Activated CD4-positive, alpha-beta T cell treated with anti-CD3 and anti-CD28 coated beads, Interleukin-2, amount 50 U/mL, for 48 hours (primary cell): ENCODE data around the gene GLS.
"Not testable (repeated sequence)": the region's sequence is repeated elsewhere in the genome, so short reads cannot be mapped to it uniquely, and the experiment has no call there.

ENCODE experiments used
- DNase-seq, 2 experiments: peaks; one replicate each; pipeline ENCODE4 v3.0.0-alpha.2; 2020

Gene GLS

DNA sequence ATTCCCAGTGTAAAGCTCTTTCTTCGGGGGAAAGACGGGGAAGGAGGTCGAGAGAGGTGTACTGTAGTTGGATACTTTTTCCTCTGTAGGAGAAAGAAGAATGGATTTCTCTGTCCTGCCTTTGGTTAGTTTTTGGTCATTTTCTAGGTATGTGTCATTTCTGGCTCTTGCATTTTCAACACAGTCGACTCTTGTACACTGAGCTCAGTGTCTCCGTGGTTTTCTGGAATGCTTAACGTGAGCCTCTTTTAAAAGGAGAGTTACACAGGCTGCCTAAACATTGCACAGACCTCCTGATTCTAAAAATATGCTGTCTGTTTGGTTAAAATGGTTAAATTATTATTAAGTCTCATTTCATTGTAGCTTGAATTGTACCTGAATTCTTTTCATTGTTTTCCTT lies 21.8 kb upstream of the GLS start:
- DNase-seq, result no peak

GRCh38 chr2:190859347-190860297 lies 21.0 kb upstream of the GLS start:
- no peak for DNase-seq

GRCh38 chr2:190860985-190861680 lies 19.5 kb upstream of the GLS start:
- DNase-seq, result no peak

GRCh38 chr2:190862128-190862527 lies 18.5 kb upstream of the GLS start:
- DNase-seq, result not testable (repeated sequence)

- no peak for DNase-seq
Observed at GRCh38 chr2:190862571-190862991, 18.0 kb upstream of the GLS start.

DNA sequence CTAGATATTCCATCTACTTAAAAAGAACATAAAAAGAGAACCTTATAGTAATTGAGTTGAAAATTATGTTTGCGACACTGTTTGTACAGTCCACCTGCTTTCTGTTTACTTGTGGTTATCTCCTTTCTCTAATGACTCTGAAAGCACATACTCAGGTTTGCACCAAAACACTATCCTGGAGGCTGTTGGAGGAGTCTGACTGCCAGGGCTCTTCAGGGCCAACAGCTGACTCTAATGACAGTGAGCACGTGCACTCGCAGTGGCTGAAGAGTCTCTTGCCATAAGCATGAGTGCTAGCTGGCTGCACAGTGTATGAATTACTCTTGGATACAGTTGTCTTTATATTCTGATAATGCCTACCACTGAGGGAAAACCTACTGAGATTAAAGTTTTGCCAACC lies 16.7 kb upstream of the GLS start:
- no peak for DNase-seq

GRCh38 chr2:190864375-190864774 lies 16.2 kb upstream of the GLS start:
- no peak for DNase-seq

GRCh38 chr2:190867212-190867611 lies 13.4 kb upstream of the GLS start:
- DNase-seq, result no peak

- no peak for DNase-seq
Observed at GRCh38 chr2:190867832-190868231, 12.8 kb upstream of the GLS start.

- DNase-seq, result no peak
Observed at GRCh38 chr2:190869721-190870120, 10.9 kb upstream of the GLS start.

DNA sequence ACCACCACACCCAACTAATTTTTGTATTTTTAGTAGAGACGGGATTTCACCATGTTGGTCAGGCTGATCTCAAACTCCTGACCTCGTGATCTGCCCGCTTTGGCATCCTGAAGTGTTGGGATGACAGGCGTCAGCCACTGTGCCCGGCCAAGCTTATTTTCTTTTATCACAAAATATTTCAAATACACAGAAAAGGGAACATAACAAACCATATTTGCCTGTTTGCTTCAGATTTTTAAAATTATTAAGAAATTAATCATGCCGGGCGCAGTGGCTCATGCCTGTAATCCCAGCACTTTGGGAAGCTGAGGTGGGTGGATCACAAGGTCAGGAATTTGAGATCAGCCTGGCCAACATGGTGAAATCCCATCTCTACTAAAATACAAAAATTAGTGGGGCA lies 7.2 kb upstream of the GLS start:
- DNase-seq, result not testable (repeated sequence)

GRCh38 chr2:190875891-190876290 lies 4.7 kb upstream of the GLS start:
- peak in 1 of 2 experiments; percentile 8 for DNase-seq

DNA sequence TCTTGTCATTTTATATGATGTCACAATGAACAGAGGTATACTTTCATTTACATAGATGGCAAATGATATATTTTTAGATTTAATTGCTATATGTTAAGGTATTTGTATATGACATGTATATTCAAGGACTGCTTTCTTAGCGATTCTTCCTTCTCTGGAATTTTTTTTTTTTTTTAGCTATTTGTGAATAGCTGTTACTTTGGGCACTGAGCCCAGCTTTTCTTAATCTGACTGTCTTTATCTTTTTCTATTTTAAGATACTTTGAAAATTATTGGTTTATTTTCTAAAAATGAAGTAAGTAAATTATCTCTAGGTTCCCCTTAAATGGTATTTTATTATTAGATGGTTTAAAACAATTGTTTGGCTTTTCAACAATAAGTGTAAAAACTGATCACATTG lies 4.0 kb upstream of the GLS start:
- DNase-seq, result no peak

DNA sequence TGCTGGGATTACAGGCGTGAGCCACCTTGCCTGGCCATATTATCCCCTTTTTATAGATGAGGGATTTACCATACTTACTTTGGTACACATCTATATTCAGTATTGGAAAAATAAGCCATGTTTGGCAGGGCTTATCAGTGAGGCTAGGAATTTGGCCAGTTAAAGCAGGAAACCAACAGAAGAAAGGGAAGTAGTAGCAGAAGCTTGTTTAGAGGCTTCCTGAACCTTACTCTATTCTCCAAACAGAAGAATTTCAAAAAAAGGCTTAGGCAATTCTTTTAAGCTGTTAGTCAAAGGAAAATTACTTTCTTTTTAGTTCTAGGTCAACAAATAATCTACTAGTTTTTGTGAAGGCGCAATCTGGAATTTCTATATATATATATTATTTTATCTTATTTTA lies 3.2 kb upstream of the GLS start:
- no peak for DNase-seq

- peak; percentile 52 to 56 for DNase-seq
Observed at GRCh38 chr2:190879474-190880377, 895 bp upstream of the GLS start.

GRCh38 chr2:190881084-190881597 lies 520 bp downstream of the GLS start:
- DNase-seq, result no peak

DNA sequence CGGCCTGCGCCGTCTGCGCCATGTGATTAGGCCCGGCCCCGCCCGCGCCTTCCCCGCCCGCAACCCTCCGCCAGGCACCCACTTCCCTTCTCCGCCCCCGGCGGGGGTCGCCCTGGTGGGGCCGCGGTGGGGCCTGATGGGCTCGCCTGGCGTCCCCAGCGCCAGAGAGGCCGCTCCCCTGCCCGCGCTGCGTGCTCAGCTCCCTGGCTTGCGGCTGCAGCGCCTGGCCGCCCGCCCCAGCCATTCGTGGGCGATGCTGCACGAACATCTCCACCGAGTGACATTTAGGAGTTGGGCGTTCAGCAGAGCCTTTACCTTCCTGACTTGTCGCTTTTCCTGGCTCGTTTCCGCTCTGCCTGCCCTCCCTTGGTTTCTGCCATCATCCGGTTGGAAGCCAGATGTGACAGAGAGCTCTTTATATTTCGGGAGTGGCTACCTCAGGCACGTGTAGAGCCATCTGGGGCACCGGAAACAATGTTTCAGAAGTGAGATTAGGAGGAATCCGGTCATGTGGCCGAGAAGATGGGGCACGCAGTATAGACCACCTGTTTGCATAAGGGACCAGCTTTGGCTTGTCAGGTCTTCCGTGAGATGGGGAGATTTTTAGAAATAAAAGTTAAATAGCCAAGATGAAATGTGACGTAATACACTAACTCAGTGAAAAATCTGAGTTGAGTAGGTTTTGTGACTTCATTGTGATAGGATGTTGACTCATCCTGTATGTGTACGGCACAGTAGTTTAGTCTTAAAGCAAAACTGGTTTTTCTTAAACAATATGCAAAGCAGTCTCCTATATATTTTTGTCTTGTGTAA lies 1.2 kb downstream of the GLS start:
- peak; percentile 66 to 74 for DNase-seq

DNA sequence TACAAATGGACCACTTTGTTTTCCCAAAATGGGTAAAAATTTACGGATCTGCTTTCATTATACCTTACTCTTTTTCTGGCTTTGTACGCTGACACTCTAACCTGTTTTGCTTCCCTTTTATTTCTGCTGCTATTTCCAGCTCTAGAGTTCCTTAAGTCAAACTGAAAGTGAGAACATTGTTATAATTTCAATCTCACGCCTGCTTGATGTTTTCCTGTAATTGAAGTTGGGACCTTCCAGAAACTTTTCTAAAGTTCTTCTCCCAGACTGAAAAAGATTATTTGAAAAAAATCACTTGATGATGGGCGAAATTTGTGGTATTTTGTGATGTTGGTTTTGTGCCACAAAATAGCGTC lies 1.8 kb downstream of the GLS start:
- DNase-seq, result no peak

- no peak for DNase-seq
Observed at GRCh38 chr2:190882856-190883582, 2.4 kb downstream of the GLS start.

GRCh38 chr2:190885844-190886243 lies 5.2 kb downstream of the GLS start:
- not testable (repeated sequence) for DNase-seq

GRCh38 chr2:190887089-190887488 lies 6.5 kb downstream of the GLS start:
- no peak for DNase-seq
